Nephron progenitor cell (in vitro differentiated cells): ENCODE data around the gene EPGN.

Experiments
- DNase-seq: peaks from one replicate; pipeline ENCODE4 v3.0.0; 2021
- H3K27ac Mint-ChIP-seq: 2 replicates; pipeline ENCODE4 v1.8.0; 2021; ENCODE audit warnings: mild to moderate bottlenecking, moderate library complexity, mixed read lengths
- H3K27me3 Mint-ChIP-seq: 2 replicates; pipeline ENCODE4 v1.8.0; 2021; ENCODE audit warnings: mild to moderate bottlenecking, low read depth, mixed read lengths; ENCODE audit not compliant: poor library complexity
- H3K36me3 Mint-ChIP-seq: 2 replicates; pipeline ENCODE4 v1.8.0; 2021; ENCODE audit warnings: low read depth, mixed read lengths
- H3K4me1 Mint-ChIP-seq: 2 replicates; pipeline ENCODE4 v1.8.0; 2021; ENCODE audit warnings: mixed read lengths
- H3K4me3 Mint-ChIP-seq: 2 replicates; pipeline ENCODE4 v1.8.0; 2021; ENCODE audit warnings: mild to moderate bottlenecking, moderate library complexity, mixed read lengths
- H3K9me3 Mint-ChIP-seq: 2 replicates; pipeline ENCODE4 v1.8.0; 2021; ENCODE audit warnings: mild to moderate bottlenecking, moderate library complexity, mixed read lengths
- CTCF ChIP-seq: fragments of 200-600 bp; sonication (generic); IDR thresholded peaks from 2 replicates; pipeline ENCODE4 v1.5.0; 2021; ENCODE audit warnings: antibody characterized with exemption

The EPGN gene

GRCh38 chr4:74344031-74344430 lies 35.8 kb downstream of the EPGN start:
- no peaks in the 10 kb centered on the region for H3K36me3 Mint-ChIP-seq
- H3K4me3 Mint-ChIP-seq: no peak overlapping the region
- H3K27ac Mint-ChIP-seq: no peak overlapping the region
- no peak for TF ChIP-seq CTCF
- peaks cover 50% of the 10 kb centered on the region for H3K9me3 Mint-ChIP-seq
- DNase-seq: no peak
- no peaks in the 10 kb centered on the region for H3K4me1 Mint-ChIP-seq
- H3K27me3 Mint-ChIP-seq: no peaks in the 10 kb centered on the region

DNA sequence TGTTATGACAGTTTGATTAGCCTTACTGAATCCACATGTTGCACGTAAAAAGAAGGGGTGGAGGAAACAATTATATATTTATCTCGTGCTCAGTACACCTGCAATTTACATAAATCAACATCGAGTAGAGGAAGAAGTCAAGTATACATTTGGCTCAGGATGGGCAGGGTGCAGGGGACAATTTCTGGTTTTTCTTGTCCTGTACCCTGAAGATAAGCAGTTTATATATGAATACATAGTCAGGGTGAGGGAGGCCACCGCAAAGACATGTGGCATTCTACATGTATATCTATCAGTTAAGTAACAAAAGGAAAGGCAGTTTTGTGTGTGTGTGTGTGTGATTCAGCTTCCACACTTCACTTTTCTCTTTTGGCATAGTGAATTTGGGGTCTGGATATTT lies 45.6 kb downstream of the EPGN start:
- H3K27me3 Mint-ChIP-seq: peaks cover 4% of the 10 kb centered on the region
- H3K4me3 Mint-ChIP-seq: no peak overlapping the region
- H3K4me1 Mint-ChIP-seq: no peaks in the 10 kb centered on the region
- no peak overlapping the region for H3K27ac Mint-ChIP-seq
- H3K9me3 Mint-ChIP-seq: no peaks in the 10 kb centered on the region
- H3K36me3 Mint-ChIP-seq: no peaks in the 10 kb centered on the region
- no peak for TF ChIP-seq CTCF
- DNase-seq: no peak

DNA sequence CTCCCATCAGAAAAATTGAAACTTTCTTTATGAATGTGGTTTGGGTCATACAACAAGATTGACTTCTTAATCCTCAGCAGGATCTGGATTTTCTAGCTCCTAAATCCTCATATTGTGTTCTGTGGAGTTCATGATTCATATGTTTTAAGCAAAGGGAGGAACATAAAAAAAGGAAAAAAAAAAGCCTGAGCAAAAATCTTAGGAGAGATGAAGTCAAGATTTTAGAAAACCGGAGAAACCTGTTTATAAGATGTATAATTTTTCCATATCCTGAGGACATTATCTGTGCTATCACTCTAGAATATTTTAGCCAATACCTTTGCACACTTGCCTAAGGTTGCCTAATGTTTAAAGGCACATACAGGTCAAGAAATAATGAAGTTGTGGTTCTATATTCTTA lies 49.7 kb downstream of the EPGN start:
- Mint-ChIP-seq H3K4me1 (no peaks in the 10 kb centered on the region), H3K36me3 (no peaks in the 10 kb centered on the region), H3K27ac (no peak overlapping the region), H3K9me3 (no peaks in the 10 kb centered on the region), H3K27me3 (peaks cover 6% of the 10 kb centered on the region), H3K4me3 (no peak overlapping the region)
- TF ChIP-seq CTCF: no peak
- no peak for DNase-seq

DNA sequence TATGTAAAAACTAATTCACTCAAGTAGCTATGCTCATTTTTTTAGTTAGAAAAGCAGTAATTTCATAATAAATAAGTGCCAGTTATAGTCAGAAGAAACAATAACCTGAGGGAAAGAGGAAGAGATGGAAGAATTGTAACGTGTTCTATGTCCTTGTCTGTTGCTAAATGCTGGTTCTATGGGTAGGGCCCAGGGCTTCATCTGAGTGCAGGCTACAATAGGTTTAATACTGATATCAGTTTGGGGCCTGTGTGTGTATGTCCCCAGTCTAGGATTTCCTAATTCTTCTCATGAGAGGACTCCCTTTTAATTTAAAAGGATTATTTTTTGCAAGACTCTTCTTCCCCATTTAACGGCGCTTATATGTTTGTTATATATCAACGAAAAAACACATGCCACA lies 53.4 kb downstream of the EPGN start:
- H3K4me3 Mint-ChIP-seq: no peak overlapping the region
- H3K9me3 Mint-ChIP-seq: no peaks in the 10 kb centered on the region
- no peak for DNase-seq
- peaks cover 37% of the 10 kb centered on the region for H3K27me3 Mint-ChIP-seq
- no peak for TF ChIP-seq CTCF
- peaks cover 18% of the 10 kb centered on the region for H3K4me1 Mint-ChIP-seq
- no peak overlapping the region for H3K27ac Mint-ChIP-seq
- no peaks in the 10 kb centered on the region for H3K36me3 Mint-ChIP-seq

- TF ChIP-seq CTCF: no peak
- H3K36me3 Mint-ChIP-seq: no peaks in the 10 kb centered on the region
- H3K27me3 Mint-ChIP-seq: peaks cover 44% of the 10 kb centered on the region
- H3K4me1 Mint-ChIP-seq: peaks cover 18% of the 10 kb centered on the region
- DNase-seq: no peak
- no peak overlapping the region for H3K4me3 Mint-ChIP-seq
- no peaks in the 10 kb centered on the region for H3K9me3 Mint-ChIP-seq
- H3K27ac Mint-ChIP-seq: no peak overlapping the region
Measured at GRCh38 chr4:74362347-74362746, 54.1 kb downstream of the EPGN start.

DNA sequence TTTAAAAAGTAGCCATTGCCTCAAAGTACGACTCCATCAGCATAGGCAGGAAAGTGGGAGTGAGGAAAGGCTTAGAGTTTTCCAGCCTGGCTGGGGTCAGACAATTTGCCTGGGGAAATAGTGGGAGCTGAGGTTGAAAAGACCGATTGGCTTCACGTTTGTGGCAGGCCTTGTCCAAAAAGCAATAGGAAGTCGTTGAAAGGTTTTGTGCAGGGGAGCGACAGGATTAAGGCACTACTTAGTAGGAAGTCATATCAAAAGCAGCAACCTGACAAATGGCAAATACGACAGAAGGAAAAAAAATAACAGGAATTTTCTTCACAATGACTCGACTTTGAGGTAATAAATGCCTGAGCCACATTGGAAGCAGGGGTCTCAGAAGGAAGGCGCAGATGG lies 56.0 kb downstream of the EPGN start:
- no peaks in the 10 kb centered on the region for H3K9me3 Mint-ChIP-seq
- TF ChIP-seq CTCF: no peak
- peak overlapping the region; percentile 77 for H3K4me3 Mint-ChIP-seq
- H3K36me3 Mint-ChIP-seq: no peaks in the 10 kb centered on the region
- peaks cover 18% of the 10 kb centered on the region for H3K4me1 Mint-ChIP-seq
- peaks cover 56% of the 10 kb centered on the region for H3K27me3 Mint-ChIP-seq
- H3K27ac Mint-ChIP-seq: no peak overlapping the region
- no peak for DNase-seq
